SKM-1 treated with dmso at 0.1 percent for 144 hours (cell line): ENCODE data around the gene GJD3.
"Not testable (repeated sequence)": the region's sequence is repeated elsewhere in the genome, so short reads cannot be mapped to it uniquely, and the experiment has no call there.

Source experiments
- DNase-seq: peaks from one replicate; lab custom pipeline; 2025; ENCODE audit not compliant: unreplicated experiment; lab: John Stamatoyannopoulos, UW

GJD3 gene

GRCh38 chr17:40369923-40370322 lies 5.4 kb upstream of the GJD3 start:
- DNase-seq, result no peak

- DNase-seq, result not testable (repeated sequence)
These were observed 3.2 kb upstream of the GJD3 start for GRCh38 chr17:40367728-40368127.

- no peak for DNase-seq
These were observed 2.5 kb upstream of the GJD3 start for GRCh38 chr17:40366861-40367518.

GRCh38 chr17:40366076-40366860 lies 1.7 kb upstream of the GJD3 start:
- DNase-seq, result no peak

GRCh38 chr17:40364906-40365305 lies 369 bp upstream of the GJD3 start:
- no peak for DNase-seq

GRCh38 chr17:40363111-40363827 lies 1.3 kb downstream of the GJD3 start:
- DNase-seq, result no peak

- DNase-seq, result peak; percentile 79
These were observed 1.8 kb downstream of the GJD3 start for GRCh38 chr17:40362696-40363110.

GRCh38 chr17:40361925-40362695 lies 2.4 kb downstream of the GJD3 start:
- no peak for DNase-seq

GRCh38 chr17:40361063-40361924 lies 3.2 kb downstream of the GJD3 start:
- DNase-seq, result no peak

GRCh38 chr17:40360091-40360490 lies 4.4 kb downstream of the GJD3 start:
- DNase-seq, result no peak

- peak; percentile 81 for DNase-seq
These were observed 6.1 kb downstream of the GJD3 start for GRCh38 chr17:40358323-40359038.

- DNase-seq, result no peak
These were observed 7.3 kb downstream of the GJD3 start for GRCh38 chr17:40356990-40357881.

GRCh38 chr17:40355804-40356758 lies 8.5 kb downstream of the GJD3 start:
- DNase-seq, result no peak

- DNase-seq, result no peak
These were observed 9.3 kb downstream of the GJD3 start for GRCh38 chr17:40355123-40355803.

- no peak for DNase-seq
These were observed 10.1 kb downstream of the GJD3 start for GRCh38 chr17:40354221-40355122.
